Activated CD8-positive, alpha-beta memory T cell treated with anti-CD3 and anti-CD28 coated beads for 24 hours (primary cell): Measurements from ENCODE around the gene TM7SF2.
A peak's percentile ranks its signal among the peaks of the same experiment; 100 is the strongest.
"Not testable (repeated sequence)": the region's sequence is repeated elsewhere in the genome, so short reads cannot be mapped to it uniquely, and the experiment has no call there.

Experiments used
- DNase-seq: peaks from one replicate; pipeline ENCODE4 v3.0.0-alpha.2; 2020

TM7SF2 gene

GRCh38 chr11:65130631-65131416 is 19.2 kb downstream of the TM7SF2 start:
- no peak for DNase-seq

- peak; percentile 50 for DNase-seq
These were observed 19.7 kb downstream of the TM7SF2 start for GRCh38 chr11:65131417-65131776.

GRCh38 chr11:65131895-65132237 is 20.2 kb downstream of the TM7SF2 start:
- peak; percentile 50 for DNase-seq

GRCh38 chr11:65132238-65132987 is 20.7 kb downstream of the TM7SF2 start:
- peak; percentile 45 for DNase-seq

- peak; percentile 76 for DNase-seq
These were observed 21.5 kb downstream of the TM7SF2 start for GRCh38 chr11:65132988-65133700.

GRCh38 chr11:65133724-65134123 is 22.1 kb downstream of the TM7SF2 start:
- DNase-seq: peak; percentile 68

- DNase-seq: peak; percentile 98
These were observed 22.7 kb downstream of the TM7SF2 start, which contains the start of gene SYVN1 for GRCh38 chr11:65134240-65134951. SYVN1 (minus strand) TSS chr11:65134519; CDS start chr11:65133601, 918 bp downstream.

GRCh38 chr11:65134952-65135632 is 23.4 kb downstream of the TM7SF2 start:
- DNase-seq: peak; percentile 89

- no peak for DNase-seq
These were observed 24.0 kb downstream of the TM7SF2 start for GRCh38 chr11:65135633-65136145.

GRCh38 chr11:65136515-65137096 is 24.9 kb downstream of the TM7SF2 start:
- no peak for DNase-seq

- no peak for DNase-seq
These were observed 30.3 kb downstream of the TM7SF2 start for GRCh38 chr11:65141896-65142494.

GRCh38 chr11:65147352-65148075 is 35.8 kb downstream of the TM7SF2 start:
- DNase-seq: no peak

- no peak for DNase-seq
These were observed 37.0 kb downstream of the TM7SF2 start for GRCh38 chr11:65148657-65149056.

GRCh38 chr11:65150131-65150508 is 38.4 kb downstream of the TM7SF2 start:
- not testable (repeated sequence) for DNase-seq

- DNase-seq: no peak
These were observed 39.0 kb downstream of the TM7SF2 start for GRCh38 chr11:65150509-65151299.

- DNase-seq: no peak
These were observed 39.7 kb downstream of the TM7SF2 start for GRCh38 chr11:65151331-65151899.

- DNase-seq: no peak
These were observed 40.5 kb downstream of the TM7SF2 start for GRCh38 chr11:65152122-65152521.

GRCh38 chr11:65156256-65156655 is 44.6 kb downstream of the TM7SF2 start:
- DNase-seq: no peak

- no peak for DNase-seq
These were observed 45.3 kb downstream of the TM7SF2 start for GRCh38 chr11:65156926-65157325.
